ENCODE data around the gene AREG.

DNA sequence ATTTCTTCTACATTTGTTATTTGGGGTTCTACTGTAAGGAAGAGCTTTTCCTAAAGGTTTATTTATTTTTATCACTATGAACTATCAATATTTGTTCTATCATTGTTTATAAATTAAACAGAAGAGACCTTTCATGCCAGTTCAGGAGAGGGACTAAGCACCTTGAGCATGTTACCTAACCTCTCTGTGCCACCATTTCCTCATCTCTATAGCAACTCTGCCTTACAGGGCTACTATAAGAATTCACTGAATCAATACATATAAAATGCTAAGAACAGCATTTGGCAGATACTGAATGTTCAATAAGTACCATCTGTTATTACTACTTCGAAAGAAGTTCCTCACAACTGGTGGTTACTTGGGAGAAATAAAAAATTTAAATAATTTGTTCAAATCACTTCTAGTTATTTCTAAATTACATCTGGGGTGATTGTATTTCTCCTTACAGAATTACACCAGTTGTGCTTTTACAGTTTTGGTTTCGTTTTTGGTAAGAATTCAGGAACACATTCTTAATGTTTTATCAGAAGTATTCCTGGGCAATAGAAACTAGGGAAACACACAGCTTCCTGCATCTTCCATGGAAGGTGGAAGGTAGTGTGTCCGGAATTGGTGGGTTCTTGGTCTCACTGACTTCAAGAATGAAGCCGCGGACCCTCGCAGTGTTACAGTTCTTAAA, 47.0 kb upstream of the AREG start:
- TF ChIP-seq, protein P1, sequence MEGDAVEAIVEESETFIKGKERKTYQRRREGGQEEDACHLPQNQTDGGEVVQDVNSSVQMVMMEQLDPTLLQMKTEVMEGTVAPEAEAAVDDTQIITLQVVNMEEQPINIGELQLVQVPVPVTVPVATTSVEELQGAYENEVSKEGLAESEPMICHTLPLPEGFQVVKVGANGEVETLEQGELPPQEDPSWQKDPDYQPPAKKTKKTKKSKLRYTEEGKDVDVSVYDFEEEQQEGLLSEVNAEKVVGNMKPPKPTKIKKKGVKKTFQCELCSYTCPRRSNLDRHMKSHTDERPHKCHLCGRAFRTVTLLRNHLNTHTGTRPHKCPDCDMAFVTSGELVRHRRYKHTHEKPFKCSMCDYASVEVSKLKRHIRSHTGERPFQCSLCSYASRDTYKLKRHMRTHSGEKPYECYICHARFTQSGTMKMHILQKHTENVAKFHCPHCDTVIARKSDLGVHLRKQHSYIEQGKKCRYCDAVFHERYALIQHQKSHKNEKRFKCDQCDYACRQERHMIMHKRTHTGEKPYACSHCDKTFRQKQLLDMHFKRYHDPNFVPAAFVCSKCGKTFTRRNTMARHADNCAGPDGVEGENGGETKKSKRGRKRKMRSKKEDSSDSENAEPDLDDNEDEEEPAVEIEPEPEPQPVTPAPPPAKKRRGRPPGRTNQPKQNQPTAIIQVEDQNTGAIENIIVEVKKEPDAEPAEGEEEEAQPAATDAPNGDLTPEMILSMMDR (conservative IDR thresholded peaks at IDR 0.05 in 1 of 2, IDR thresholded peaks at IDR 0.05 in 1 of 2; ENCODE audit: extremely low read depth in 1 of 2, insufficient read depth in 1 of 2, low read depth in 1 of 2, low read length in 2 of 2), result no peak
- no peak for TF ChIP-seq EZH2 (IDR thresholded peaks at IDR 0.05; ENCODE audit: borderline replicate concordance, low read length)

All from mammary epithelial cell (primary cell).